ENCODE measurements around the gene ARID1B.

DNA sequence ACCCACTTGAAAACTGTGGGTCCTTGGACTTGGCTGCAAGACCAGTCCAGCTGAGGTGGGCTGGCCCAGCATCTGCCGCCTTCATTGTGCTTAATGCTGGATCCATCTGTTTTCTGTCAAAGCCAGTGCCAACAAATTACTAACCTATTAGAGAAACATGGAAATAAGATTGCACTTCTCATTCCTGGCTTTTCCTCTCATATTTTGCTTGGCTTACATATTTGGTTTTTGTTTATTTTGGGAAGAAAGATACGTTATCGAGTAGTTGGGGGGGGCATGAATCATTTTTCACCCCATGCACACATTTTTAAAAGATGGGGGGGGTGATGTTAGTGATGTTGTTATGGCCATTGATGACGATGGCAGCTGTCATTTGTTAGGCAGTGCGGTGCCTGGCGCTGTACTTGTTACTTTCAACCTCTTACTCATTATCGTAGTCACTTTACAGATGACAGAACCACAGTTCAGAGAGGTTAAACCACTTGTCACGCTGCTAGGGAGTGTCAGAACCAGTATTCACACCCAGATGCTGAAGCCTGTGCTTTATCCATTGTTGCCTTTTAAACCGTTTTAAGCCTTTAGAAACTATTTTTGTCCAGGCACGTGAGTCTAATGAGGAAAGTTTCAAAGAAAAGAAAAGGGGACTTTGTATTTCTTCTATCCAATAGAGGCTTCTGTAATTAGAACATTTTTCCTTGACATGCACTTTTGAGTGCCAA, 366.2 kb downstream of the ARID1B start:
- TF ChIP-seq, protein P1, sequence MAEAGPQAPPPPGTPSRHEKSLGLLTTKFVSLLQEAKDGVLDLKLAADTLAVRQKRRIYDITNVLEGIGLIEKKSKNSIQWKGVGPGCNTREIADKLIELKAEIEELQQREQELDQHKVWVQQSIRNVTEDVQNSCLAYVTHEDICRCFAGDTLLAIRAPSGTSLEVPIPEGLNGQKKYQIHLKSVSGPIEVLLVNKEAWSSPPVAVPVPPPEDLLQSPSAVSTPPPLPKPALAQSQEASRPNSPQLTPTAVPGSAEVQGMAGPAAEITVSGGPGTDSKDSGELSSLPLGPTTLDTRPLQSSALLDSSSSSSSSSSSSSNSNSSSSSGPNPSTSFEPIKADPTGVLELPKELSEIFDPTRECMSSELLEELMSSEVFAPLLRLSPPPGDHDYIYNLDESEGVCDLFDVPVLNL (CRISPR knock-in tag; IDR thresholded peaks at IDR 0.05; ENCODE audit: low read depth), result no peak
- TF ChIP-seq ZNF24 (IDR thresholded peaks at IDR 0.05) (no peak), TEAD4 (IDR thresholded peaks at IDR 0.05; ENCODE audit: low read length) (no peak), TEAD4 (CRISPR knock-in tag; IDR thresholded peaks at IDR 0.05; ENCODE audit: borderline replicate concordance) (no peak), TAF1 (IDR thresholded peaks at IDR 0.05; ENCODE audit: control insufficient read depth, extremely low read depth, insufficient read depth, low read length, severe bottlenecking) (no peak), EZH2 (IDR thresholded peaks at IDR 0.05; ENCODE audit: borderline replicate concordance, low read depth, low read length) (no peak), SREBF2 (CRISPR knock-in tag; IDR thresholded peaks at IDR 0.05) (no peak), POLR2AphosphoS5 (IDR thresholded peaks at IDR 0.05; ENCODE audit: control insufficient read depth, insufficient read depth, low read depth, low read length) (no peak), POLR2A (conservative IDR thresholded peaks at IDR 0.05) (no peak), PTRF (tag; IDR thresholded peaks at IDR 0.05) (no peak), ZNF384 (IDR thresholded peaks at IDR 0.05; ENCODE audit: low read depth, low read length) (no peak), ZNF76 (CRISPR knock-in tag; IDR thresholded peaks at IDR 0.05; ENCODE audit: borderline replicate concordance) (no peak)
- TF ChIP-seq, protein P2, sequence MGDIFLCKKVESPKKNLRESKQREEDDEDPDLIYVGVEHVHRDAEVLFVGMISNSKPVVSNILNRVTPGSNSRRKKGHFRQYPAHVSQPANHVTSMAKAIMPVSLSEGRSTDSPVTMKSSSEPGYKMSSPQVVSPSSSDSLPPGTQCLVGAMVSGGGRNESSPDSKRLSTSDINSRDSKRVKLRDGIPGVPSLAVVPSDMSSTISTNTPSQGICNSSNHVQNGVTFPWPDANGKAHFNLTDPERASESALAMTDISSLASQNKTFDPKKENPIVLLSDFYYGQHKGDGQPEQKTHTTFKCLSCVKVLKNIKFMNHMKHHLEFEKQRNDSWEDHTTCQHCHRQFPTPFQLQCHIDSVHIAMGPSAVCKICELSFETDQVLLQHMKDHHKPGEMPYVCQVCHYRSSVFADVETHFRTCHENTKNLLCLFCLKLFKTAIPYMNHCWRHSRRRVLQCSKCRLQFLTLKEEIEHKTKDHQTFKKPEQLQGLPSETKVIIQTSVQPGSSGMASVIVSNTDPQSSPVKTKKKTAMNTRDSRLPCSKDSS (IDR thresholded peaks at IDR 0.05; ENCODE audit: low read depth, partially characterized antibody), result no peak
- TF ChIP-seq, protein P3, sequence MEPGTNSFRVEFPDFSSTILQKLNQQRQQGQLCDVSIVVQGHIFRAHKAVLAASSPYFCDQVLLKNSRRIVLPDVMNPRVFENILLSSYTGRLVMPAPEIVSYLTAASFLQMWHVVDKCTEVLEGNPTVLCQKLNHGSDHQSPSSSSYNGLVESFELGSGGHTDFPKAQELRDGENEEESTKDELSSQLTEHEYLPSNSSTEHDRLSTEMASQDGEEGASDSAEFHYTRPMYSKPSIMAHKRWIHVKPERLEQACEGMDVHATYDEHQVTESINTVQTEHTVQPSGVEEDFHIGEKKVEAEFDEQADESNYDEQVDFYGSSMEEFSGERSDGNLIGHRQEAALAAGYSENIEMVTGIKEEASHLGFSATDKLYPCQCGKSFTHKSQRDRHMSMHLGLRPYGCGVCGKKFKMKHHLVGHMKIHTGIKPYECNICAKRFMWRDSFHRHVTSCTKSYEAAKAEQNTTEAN (CRISPR knock-in tag; IDR thresholded peaks at IDR 0.05), result no peak
